IMR-90 (cell line): ENCODE results near the gene NATD1. TPM values are rescaled to one million over a fixed set of nuclear protein-coding genes. Genes with fewer than 3 reads are reported as not detected.

Source experiments
- ATAC-seq: fragments of 200-7000 bp; cut with Tn5 transposase; 2 replicates; pipeline ENCODE4 v1.9.1; 2020; ENCODE audit warnings: low read depth, mild to moderate bottlenecking, moderate library complexity
- BruUV-seq: library from RNA; stranded (reverse); fragments of 400-500 nt; replicated peaks from 2 replicates; lab custom pipeline; 2021; lab: Mats Ljungman, UMichigan
- CTCF ChIA-PET: fragments of 300-600 bp; formaldehyde crosslinking; extraction: SDS; loops from one replicate; lab custom pipeline; 2021; ENCODE audit warnings: antibody characterized with exemption; lab: Yijun Ruan, JAX
- POLR2A ChIA-PET: fragments of 300-600 bp; sonication (Branson Sonifier 250); formaldehyde crosslinking; loops from one replicate; lab custom pipeline; 2022; ENCODE audit warnings: antibody characterized with exemption; ENCODE audit not compliant: unreplicated experiment; lab: Charles Lee
- DNase-seq: peaks from one replicate; pipeline ENCODE4 v3.0.0; 2013
- H2AFZ ChIP-seq: replicated peaks from 2 replicates; pipeline ENCODE3; 2013; ENCODE audit warnings: low read length, mild to moderate bottlenecking; ENCODE audit not compliant: poor library complexity
- H2AK5ac ChIP-seq: 2 replicates; pipeline ENCODE4 v1.6.1; 2013; ENCODE audit warnings: low read depth, low read length, inconsistent platforms
- H2AK9ac ChIP-seq: replicated peaks from 2 replicates; pipeline ENCODE3; 2013; ENCODE audit warnings: mild to moderate bottlenecking, low read depth, low read length, moderate library complexity; ENCODE audit not compliant: poor library complexity
- H2BK120ac ChIP-seq: 2 replicates; pipeline ENCODE4 v1.6.1; 2013; ENCODE audit warnings: low read depth, low read length, inconsistent platforms
- H2BK15ac ChIP-seq: 3 replicates; pipeline ENCODE4 v1.6.1; 2013; ENCODE audit warnings: low read depth, low read length, inconsistent platforms
- H2BK20ac ChIP-seq: 2 replicates; pipeline ENCODE4 v1.6.1; 2013; ENCODE audit warnings: low read depth, mild to moderate bottlenecking, inconsistent platforms, low read length, moderate library complexity
- H2BK5ac ChIP-seq: 2 replicates; pipeline ENCODE4 v1.6.1; 2013; ENCODE audit warnings: mild to moderate bottlenecking, low read depth, low read length, inconsistent platforms; ENCODE audit not compliant: poor library complexity, severe bottlenecking
- H3K14ac ChIP-seq: replicated peaks from 2 replicates; pipeline ENCODE4 v1.6.1; 2013; ENCODE audit warnings: low read depth, low read length, inconsistent platforms
- H3K18ac ChIP-seq: 2 replicates; pipeline ENCODE4 v1.6.1; 2013; ENCODE audit warnings: low read depth, low read length, control low read depth
- H3K23ac ChIP-seq: 2 replicates; pipeline ENCODE4 v1.6.1; 2013; ENCODE audit warnings: low read depth, low read length, inconsistent platforms
- H3K27ac ChIP-seq: 2 replicates; pipeline ENCODE4 v1.5.1; 2013; ENCODE audit warnings: mild to moderate bottlenecking, control low read depth, low read length; ENCODE audit not compliant: insufficient read depth
- H3K27me3 ChIP-seq: 2 replicates; pipeline ENCODE4 v1.6.1; 2013; ENCODE audit warnings: low read length; ENCODE audit not compliant: control insufficient read depth, insufficient read depth
- H3K36me3 ChIP-seq: 2 replicates; pipeline ENCODE4 v1.6.1; 2013; ENCODE audit warnings: low read length, mixed read lengths; ENCODE audit not compliant: control insufficient read depth, insufficient read depth
- H3K4ac ChIP-seq: 2 replicates; pipeline ENCODE4 v1.6.1; 2013; ENCODE audit warnings: low read depth, low read length, inconsistent platforms
- H3K4me1 ChIP-seq: 2 replicates; pipeline ENCODE4 v1.6.1; 2013; ENCODE audit warnings: low read length, mixed read lengths; ENCODE audit not compliant: control insufficient read depth, insufficient read depth
- H3K4me2 ChIP-seq: 2 replicates; pipeline ENCODE4 v1.6.1; 2013; ENCODE audit warnings: low read depth, mild to moderate bottlenecking, control low read depth, low read length, moderate library complexity
- H3K4me3 ChIP-seq: 2 replicates; pipeline ENCODE4 v1.5.1; 2013; ENCODE audit warnings: low read depth, mild to moderate bottlenecking, control low read depth, low read length, moderate library complexity; ENCODE audit not compliant: insufficient read depth
- H3K56ac ChIP-seq: 2 replicates; pipeline ENCODE4 v1.6.1; 2013; ENCODE audit warnings: low read length, inconsistent platforms; ENCODE audit not compliant: insufficient read depth; ENCODE audit errors: extremely low read depth
- H3K79me1 ChIP-seq, 2 experiments: 2 replicates each; pipeline ENCODE4 v1.6.1; 2013; ENCODE audit warnings: low read length in 2 of 2, inconsistent platforms in 1 of 2, low read depth in 1 of 2
- H3K9ac ChIP-seq: 2 replicates; pipeline ENCODE4 v1.6.1; 2013; ENCODE audit warnings: low read depth, low read length, control low read depth
- H3K9me1 ChIP-seq: 2 replicates; pipeline ENCODE4 v1.6.1; 2013; ENCODE audit warnings: low read length, inconsistent platforms; ENCODE audit not compliant: insufficient read depth
- H3K9me3 ChIP-seq: 2 replicates; pipeline ENCODE4 v1.6.1; 2013; ENCODE audit warnings: low read length; ENCODE audit not compliant: control insufficient read depth, insufficient read depth
- H4K20me1 ChIP-seq: 2 replicates; pipeline ENCODE4 v1.6.1; 2013; ENCODE audit warnings: low read length, inconsistent platforms; ENCODE audit not compliant: insufficient read depth
- H4K5ac ChIP-seq: 2 replicates; pipeline ENCODE4 v1.6.1; 2013; ENCODE audit warnings: mild to moderate bottlenecking, low read depth, low read length, control low read depth
- H4K8ac ChIP-seq, 2 experiments: 2 replicates each; pipeline ENCODE4 v1.6.1; 2013; ENCODE audit warnings: low read depth in 2 of 2, low read length in 2 of 2, control low read depth in 1 of 2, inconsistent platforms in 1 of 2
- H4K91ac ChIP-seq: 2 replicates; pipeline ENCODE4 v1.6.1; 2013; ENCODE audit warnings: low read depth, low read length, inconsistent platforms; ENCODE audit not compliant: insufficient read depth
- WGBS, 2 experiments: methylation state at CpG; one replicate each; pipeline versions ENCODE4 v1.1.5 to v1.1.7; 2013; ENCODE audit warnings: missing lambda C conversion rate in 2 of 2; ENCODE audit not compliant: insufficient read length in 1 of 2; ENCODE audit errors: extremely low coverage in 2 of 2; 5-methylcytosine and 5-hydroxymethylcytosine counted together
- dilution Hi-C: fragments of 300-500 bp; cut with HindIII; formaldehyde crosslinking; loops from one replicate; pipeline ENCODE4 v1.14.3; 2018; ENCODE audit warnings: low sequenced_read_pairs; ENCODE audit not compliant: unreplicated experiment
- in situ Hi-C: fragments of 300-500 bp; cut with MboI; formaldehyde crosslinking; loops from 3 replicates; pipeline ENCODE4 v1.14.3; 2019; ENCODE audit warnings: low sequenced_read_pairs, inconsistent platforms, mixed read lengths
- intact Hi-C: fragments of 100-400 bp; cut with micrococcal nuclease; formaldehyde crosslinking; loops from 2 replicates; pipeline ENCODE4 v1.10.0; 2022
- polyA plus RNA-seq, 3 experiments: library from polyadenylated mRNA; depleted of rRNA; stranded (reverse); fragments of >200 nt; gene quantifications; 2 replicates each; pipeline ENCODE4 v1.2.3, GENCODE V29; 2012; ENCODE audit warnings: low replicate concordance in 1 of 3
- total RNA-seq: library from RNA; depleted of rRNA; stranded (reverse); fragments of >200 nt; gene quantifications from 2 replicates; pipeline ENCODE4 v1.2.3, GENCODE V29; 2012
- TF ChIP-seq, protein P1 (sequence below): fragments of 150-350 bp; IDR thresholded peaks from 2 replicates; pipeline ENCODE4 v1.6.1; 2016; ENCODE audit warnings: low read depth, mild to moderate bottlenecking, low read length, moderate library complexity, borderline replicate concordance
- TF ChIP-seq, protein P2 (sequence below): conservative IDR thresholded peaks from 2 replicates; pipeline ENCODE4 v1.5.1; 2012; ENCODE audit warnings: mild to moderate bottlenecking, low read depth, low read length, improper control_type of control experiment

NATD1 gene
- total and polyA plus RNA-seq, 2 of the 4 experiments (the other 2 are of a cell fraction) = 0.90 to 4.3 TPM

DNA sequence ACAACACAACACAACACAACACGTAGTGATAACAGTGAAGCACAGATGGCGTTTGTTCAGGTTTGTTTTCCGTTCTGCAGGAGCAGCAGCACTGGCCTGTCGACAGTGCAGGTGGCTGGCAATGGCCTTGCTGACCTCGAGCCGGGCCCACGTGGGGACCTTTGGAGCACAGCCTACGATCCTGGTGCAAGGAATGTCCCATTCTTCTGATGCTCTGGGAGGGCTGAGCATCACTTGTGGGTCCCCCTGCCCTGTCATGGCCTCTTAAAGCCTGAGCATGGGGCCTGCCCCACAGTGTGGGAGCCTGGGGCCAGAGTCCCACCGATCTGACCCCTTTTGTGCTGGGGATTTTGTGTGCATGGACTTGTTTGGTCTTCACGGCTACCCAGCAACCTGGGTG is 38.1 kb upstream of the NATD1 start:
- H3K9me3 ChIP-seq = peaks cover 3% of the 10 kb centered on the region; the same call in 1 of the 2 replicates
- peaks cover 97% of the 10 kb centered on the region for H4K20me1 ChIP-seq
- H2BK20ac ChIP-seq = no peak overlapping the region
- H2BK15ac ChIP-seq = no peak overlapping the region
- DNase-seq (no peak), ATAC-seq (no peak)
- WGBS, 2 experiments = 73% methylated on average over 9 of the region's 10 CpGs; no CpG with 5 or more reads in 1 of the 2 experiments
- H3K9ac ChIP-seq = no peak overlapping the region
- no peak overlapping the region for H3K18ac ChIP-seq
- BruUV-seq = no TSS peak
- TF ChIP-seq, protein P1, sequence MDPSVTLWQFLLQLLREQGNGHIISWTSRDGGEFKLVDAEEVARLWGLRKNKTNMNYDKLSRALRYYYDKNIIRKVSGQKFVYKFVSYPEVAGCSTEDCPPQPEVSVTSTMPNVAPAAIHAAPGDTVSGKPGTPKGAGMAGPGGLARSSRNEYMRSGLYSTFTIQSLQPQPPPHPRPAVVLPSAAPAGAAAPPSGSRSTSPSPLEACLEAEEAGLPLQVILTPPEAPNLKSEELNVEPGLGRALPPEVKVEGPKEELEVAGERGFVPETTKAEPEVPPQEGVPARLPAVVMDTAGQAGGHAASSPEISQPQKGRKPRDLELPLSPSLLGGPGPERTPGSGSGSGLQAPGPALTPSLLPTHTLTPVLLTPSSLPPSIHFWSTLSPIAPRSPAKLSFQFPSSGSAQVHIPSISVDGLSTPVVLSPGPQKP = no peak
- TF ChIP-seq, protein P2, sequence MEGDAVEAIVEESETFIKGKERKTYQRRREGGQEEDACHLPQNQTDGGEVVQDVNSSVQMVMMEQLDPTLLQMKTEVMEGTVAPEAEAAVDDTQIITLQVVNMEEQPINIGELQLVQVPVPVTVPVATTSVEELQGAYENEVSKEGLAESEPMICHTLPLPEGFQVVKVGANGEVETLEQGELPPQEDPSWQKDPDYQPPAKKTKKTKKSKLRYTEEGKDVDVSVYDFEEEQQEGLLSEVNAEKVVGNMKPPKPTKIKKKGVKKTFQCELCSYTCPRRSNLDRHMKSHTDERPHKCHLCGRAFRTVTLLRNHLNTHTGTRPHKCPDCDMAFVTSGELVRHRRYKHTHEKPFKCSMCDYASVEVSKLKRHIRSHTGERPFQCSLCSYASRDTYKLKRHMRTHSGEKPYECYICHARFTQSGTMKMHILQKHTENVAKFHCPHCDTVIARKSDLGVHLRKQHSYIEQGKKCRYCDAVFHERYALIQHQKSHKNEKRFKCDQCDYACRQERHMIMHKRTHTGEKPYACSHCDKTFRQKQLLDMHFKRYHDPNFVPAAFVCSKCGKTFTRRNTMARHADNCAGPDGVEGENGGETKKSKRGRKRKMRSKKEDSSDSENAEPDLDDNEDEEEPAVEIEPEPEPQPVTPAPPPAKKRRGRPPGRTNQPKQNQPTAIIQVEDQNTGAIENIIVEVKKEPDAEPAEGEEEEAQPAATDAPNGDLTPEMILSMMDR = no peak
- H3K36me3 ChIP-seq = peaks cover 10% of the 10 kb centered on the region
- no peak overlapping the region for H2AK9ac ChIP-seq
- H3K14ac ChIP-seq = no peak overlapping the region
- no peak overlapping the region for H4K91ac ChIP-seq
- H3K4me1 ChIP-seq = peaks cover 34% of the 10 kb centered on the region
- H3K27me3 ChIP-seq = no peaks in the 10 kb centered on the region
- no peak overlapping the region for H2AFZ ChIP-seq
- H3K23ac ChIP-seq = no peak overlapping the region
- no peak overlapping the region for H4K5ac ChIP-seq
- no peak overlapping the region for H4K8ac ChIP-seq
- H3K56ac ChIP-seq = no peak overlapping the region
- POLR2A ChIA-PET = no interaction called here
- H3K79me1 ChIP-seq = peaks cover 0 to 44% of the 10 kb centered on the region in 2 experiments; a peak in 3 of 4 replicates
- H3K9me1 ChIP-seq = peaks cover 14% of the 10 kb centered on the region
- no peak overlapping the region for H3K4me3 ChIP-seq
- no peak overlapping the region for H3K4me2 ChIP-seq
- no peak overlapping the region for H3K4ac ChIP-seq
- H2AK5ac ChIP-seq = no peak overlapping the region
- in situ Hi-C loops (no loop called here), dilution Hi-C loops (no loop called here), intact Hi-C loops (no loop called here)
- CTCF ChIA-PET = no interaction called here
- H2BK5ac ChIP-seq = no peak overlapping the region
- H3K27ac ChIP-seq = no peak overlapping the region
- no peak overlapping the region for H2BK120ac ChIP-seq
